ENCODE results near the gene DET1.
A peak's percentile ranks its signal among the peaks of the same experiment; 100 is the strongest.
"Not testable (repeated sequence)": the region's sequence is repeated elsewhere in the genome, so short reads cannot be mapped to it uniquely, and the experiment has no call there.

DET1 gene

DNA sequence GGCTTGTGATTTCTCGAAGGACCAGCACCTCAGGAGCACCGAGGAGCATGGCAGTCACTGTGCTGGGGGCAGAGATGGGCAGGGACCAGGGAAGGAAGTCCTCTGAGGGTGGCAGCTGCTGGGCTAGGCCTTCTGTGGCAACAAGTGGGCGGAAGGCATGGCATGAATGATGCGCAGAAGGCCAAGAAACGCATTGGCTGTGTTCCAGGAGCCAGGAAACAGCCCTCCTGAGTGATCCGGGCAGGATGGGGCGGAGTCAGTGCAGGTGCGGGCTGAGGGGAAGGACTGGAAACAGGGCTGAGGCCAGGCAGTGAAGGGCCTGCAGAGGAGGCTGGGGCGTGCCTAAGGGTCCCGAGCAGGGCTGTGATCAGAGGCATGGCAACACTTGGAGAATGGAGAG lies 55.3 kb downstream of the DET1 start:
- DNase-seq, result no peak

DNA sequence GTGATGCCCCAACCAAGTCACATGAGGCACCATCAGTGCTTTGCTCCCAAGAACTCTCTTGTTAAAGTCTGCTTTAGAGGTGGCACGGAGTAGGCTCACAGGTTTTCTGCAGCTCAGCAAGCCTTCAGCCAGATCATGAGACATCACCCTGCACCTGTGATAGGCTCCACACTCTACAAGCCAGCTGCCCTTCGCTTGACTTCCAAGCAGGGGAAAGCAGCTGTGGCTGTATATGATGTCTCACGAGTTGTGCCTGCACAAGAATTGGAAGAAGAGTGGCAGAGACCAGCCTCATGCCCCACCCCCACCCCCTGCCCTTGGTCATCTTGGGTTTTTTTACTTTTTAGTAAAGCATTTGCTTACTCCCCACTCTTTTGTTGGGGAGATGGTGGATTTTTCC lies 56.4 kb downstream of the DET1 start:
- no peak for DNase-seq

DNA sequence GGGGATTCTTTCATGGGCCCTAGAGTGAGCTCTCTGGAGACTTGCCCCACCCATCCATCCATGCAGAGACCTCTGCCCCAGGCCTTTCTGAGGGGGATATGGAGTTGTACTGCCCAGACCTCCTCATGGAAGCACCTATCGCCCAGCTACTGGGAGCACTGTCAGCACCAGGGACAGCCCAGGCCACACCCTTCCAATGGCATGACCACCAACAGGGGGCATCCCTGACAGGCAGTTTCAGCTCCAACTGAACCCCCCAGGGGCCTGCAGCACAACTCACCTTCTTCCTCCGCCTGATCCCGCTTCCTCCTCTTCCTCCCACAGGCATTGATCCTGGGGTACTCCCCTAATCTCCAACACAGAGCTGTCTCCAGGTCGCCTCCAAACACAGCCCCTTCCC lies 57.2 kb downstream of the DET1 start:
- DNase-seq, result no peak

DNA sequence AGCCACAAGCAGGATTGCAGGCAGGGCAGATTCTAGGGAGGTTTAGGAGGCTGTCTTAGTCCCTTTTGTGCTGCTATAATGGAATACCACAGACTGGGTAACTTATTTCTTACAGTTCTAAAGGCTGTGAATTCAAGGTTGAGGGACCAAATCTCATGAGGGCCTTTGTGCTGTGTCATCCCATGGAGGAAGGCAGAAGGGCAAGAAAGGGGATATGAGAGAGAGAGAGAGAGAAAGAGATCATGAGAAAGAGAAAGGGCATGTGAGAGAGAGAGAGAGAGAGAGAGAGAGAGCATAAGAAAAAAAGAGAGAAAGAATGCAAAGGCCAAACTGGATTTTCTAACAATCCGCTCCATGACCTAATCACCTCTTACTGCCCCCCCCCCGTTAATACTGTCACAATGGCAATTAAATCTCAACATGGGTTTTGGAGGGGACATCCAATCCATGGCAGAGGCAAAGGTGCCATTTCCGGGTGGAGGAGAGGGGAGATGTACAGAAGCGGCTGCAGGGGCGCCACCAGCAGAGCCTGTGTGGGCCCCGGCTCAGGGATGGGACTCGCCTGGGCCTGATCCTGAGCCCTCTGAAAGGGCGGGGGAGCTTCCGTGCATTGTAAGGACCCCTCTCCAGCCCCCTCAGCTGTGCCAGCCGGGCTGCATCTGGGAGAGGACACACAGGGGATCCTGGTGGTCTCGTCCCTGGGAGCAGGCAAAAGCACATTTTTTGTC lies 58.5 kb downstream of the DET1 start:
- DNase-seq, result no peak

DNA sequence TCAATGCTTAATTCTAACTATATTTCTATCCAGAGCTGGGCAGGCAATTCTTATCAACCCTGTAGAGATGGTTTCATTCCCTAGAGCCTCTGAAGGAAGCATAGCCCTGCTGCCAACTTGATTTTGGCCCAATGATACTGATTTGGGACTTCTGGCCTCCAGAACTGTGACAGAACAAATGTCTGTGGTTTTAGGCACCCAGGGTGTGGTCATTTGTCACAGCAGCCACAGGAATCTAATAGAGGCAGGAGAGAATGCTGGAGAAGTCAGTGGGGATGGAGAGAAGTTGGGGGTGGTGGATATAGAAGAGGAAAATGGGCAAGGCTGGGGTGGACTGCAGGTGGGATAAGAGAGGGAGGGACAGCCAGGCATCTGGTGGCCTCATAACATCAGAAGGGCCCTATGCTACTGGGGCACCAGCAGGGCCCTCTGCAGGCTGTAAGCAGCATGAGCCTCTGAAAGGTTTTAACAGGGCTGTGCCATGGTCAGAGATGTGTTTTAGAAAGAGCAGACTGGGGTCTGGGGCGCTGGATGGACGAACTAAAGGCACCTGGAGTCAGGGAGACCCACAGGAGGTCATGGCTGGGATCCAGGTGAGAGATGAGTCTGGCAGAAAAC lies 59.2 kb downstream of the DET1 start:
- DNase-seq, result no peak

DNA sequence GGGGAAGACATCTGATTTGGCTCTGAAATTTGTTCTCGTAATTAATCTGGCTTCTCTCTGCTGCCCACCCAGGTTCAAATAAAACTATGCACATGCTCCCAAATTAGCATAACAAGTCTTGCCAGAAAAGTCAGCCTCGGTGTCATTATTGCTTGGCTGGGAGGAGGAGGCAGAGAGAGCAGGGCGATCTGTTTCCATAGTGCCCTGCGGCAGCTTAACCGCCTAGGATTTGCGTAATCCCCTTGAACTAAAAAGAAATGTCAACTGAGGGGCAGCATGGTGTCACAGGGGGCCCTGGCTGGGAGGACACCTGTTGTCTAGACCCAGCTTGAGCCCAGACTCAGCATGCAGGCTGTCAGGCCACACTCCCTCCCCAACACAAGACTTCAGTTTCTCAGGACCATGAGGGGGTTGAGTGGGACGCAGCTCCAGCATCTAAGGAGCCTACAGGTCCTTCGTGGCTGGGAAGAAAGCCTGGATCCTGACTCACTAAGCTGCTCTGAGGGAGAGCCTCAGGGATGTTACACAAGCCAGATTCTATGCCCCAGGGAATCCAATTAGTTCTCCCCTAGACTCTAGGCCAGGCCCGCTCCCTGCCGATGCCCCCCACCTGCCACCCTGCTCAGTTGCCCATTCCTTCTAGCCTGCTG lies 61.7 kb downstream of the DET1 start:
- no peak for DNase-seq

DNA sequence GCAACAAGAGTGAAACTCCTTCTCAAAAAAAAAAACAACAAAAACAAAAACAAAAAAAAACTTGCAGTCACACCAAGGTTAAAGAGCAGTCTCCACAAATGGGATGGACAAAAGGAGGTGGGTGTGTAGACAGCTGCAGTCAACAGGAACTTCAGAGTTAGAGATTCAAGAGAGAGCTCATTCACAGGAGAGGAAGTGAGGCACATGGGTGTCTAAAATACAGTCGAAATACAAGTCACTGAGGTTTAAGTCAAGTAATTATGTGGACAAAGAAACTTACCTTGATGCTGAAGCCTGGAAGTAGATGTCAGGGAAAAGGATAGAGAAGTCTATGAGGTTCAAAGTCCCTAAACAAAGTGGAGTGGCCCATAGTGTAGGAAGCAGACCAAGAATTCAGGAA lies 64.2 kb downstream of the DET1 start:
- DNase-seq, result no peak

DNA sequence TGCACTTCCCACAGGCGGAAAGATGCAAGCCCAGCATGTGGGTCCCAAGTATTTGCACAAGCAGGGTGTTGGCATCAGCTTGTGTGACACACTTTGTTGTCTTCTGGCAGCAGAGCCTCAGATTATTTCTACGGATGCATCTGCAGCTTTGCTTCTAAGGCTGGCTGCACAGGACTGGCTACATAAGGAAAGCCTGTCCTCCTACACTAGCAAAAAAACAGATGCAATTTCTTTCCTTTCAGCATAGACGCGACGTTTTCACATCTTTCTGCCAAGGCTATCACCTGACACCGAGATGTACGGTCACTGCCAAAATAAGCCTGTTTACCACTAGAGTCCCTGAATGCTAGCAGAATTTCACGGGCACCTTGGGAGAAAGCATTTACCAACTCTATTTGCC lies 65.5 kb downstream of the DET1 start:
- no peak for DNase-seq

DNA sequence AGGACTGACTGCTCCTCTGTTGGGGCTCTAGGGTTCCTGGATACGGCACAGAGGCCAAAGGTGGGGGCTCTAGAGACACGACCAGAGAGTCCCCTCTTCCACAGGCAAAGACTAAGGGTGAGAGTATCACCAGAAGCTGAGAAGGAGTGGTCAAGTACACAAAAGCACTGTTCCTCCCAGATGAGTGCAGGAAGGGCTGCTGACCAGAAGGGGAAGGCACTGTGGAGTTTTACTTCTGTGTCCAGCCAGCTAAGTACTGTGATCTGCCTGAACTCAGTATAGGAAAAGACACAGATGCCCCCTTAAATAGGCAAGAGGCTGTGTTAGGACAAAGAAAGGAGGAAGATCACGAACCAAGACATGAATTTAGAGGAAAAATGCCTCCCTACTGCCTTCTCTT lies 67.3 kb downstream of the DET1 start:
- DNase-seq, result no peak

DNA sequence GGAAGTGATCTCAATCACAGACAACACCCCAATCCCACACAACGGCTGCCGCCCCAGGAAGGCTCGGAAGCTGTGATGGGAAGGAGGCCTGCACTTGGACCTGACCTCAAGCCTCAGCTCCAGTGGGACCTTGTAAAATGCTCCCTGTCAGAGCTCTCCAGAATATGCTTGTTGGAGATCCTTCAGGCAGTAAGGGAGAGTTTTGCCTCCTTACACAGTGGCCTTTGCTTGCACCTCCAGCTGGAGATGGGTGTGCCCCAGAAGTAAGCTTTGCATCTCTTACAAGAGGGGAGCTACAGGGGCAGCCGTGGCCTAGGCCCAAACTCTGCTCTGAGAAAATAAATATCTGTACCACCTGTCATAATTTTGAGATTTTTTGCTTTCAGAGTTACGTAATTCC lies 68.6 kb downstream of the DET1 start:
- no peak for DNase-seq

DNA sequence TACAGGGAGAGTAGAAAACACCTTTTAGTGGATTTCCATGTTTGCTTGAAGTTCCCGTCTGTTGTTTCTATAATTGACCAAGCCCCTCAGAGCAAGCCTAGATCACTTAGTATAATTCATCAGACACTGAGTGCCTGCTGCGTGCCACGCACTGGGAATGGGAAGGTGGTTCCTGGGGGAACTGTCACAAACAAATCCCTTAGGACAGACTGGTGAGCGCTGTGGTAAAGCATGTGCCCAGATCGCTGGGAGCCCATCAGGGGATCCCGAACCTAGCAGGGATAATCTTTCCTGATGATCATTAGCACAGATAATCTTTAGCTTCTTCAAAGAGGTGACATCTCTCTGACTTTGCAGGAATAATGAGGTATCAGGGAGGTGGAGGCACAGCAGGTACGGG lies 69.4 kb downstream of the DET1 start:
- DNase-seq, result no peak

DNA sequence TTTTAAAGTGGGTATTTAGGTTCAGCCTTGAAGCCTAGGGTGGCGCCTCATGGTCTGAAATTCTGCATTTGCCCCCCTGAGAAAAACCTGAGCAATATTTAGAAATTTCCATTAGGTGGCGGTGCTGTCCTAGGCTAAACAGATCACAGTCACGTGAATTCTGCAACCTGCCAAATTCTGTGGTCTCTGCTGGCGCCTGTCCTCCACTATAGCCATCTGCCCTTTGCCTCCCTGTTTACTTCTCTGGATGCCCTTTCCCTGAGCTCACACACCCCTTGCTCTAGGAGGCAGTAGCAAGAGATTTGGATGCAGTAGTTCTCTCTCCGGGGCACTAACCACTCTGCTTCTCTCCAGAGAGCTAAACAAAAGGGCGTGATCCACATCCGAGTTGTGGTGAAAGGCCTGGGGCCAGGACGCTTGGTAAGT lies 69.8 kb downstream of the DET1 start:
- DNase-seq, result peak; percentile 16

DNA sequence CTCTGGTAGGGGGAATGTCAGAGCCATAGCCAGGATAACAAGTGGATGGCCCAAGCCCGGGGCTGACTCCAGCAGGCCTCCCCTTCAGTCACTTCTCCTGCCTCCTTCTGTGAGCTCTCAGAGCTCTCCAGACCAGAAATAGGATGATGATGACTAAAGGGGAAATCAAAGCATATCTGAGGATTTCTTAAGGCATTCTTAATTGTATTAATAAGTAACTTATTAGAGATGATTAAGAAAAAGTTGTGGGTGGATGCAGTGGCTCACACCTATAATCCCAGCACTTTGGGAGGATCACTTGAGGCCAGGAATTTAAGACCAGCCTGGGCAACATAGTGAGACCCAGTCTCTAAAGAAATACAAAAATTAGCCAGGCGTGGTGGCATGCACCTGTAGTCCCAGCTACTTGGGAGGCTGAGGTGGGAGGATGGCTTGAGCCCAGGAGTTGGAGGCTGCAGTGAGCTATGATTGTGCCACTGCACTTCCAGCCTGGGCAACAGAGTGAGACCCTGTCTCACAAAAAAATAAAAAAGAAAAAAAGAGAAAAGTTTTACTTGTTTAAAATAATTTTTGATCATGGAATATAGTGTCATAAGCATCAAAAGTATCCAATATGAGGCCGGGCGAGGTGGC lies 72.7 kb downstream of the DET1 start:
- DNase-seq, result not testable (repeated sequence)

DNA sequence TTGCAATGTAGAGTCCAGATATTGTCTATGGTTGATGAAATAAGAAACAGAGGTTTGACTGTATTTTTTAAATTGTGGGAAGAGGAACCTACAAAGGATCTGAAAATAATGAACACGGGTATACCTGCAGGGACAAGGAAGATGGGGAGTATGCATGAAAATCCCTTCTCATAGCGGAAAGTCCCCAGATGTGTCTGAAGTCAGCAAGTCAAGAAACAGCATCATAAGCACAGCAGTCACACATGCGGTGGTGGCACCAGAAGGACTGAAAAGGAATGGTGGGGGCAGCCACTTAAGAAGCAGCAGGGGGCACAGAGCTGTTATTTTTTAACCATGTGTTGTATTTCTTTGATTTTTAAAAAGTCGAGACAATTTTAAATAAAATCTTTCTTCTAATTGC lies 74.3 kb downstream of the DET1 start:
- DNase-seq, result peak; percentile 25

DNA sequence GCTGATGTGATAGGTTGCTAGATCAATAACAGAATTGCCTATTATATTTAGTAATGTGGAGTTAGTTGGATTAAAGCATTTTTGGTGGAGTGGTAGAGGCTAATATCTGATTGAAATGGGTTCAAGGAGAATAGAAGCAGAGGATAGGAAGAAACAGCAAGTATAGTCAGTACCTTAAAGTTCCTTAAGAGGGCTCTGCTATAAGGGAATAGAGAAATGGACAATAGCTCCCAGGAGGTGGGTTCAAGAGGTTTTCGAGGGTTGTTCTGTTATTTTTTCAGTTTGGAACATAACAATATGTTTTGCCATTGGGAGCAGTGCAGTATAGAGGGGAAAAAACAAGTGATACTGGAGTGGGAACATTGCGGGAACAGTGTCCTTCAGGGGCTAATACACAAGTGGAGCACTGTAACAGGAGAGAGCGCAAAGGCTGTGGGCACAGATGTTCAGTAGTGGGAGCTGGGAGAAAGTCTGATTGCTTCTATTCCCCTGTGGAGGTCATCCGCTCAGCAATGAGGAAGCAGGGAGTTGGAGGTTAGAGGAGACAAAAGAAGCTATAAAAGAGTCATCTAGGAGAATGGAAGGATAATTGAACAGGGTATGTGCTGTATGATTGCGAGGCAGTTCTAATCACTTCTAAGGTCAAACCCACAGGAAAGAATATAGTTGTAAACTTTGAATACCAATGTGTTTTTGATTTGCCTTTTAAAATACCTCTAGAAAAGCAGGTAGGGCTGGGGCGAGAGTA lies 75.7 kb downstream of the DET1 start:
- DNase-seq, result no peak

DNA sequence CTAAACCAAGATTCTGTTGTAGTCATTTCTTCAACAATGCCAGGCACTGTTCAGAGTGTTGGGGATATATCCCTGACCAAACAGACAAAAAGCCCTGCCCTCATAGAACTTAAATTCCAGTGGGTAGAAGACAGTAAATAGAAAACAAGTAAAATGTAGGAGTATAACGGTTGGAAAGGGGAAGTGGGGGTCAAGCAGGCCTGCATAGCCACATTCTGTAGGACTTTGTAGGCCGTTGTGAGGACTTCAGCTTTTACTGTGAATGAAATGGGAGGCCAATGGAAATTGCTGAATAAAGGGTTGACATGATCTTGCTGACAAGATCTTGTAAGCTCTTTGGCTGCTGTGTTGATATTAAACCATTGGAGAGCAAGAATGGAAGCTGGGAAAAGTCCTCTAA lies 77.2 kb downstream of the DET1 start:
- DNase-seq, result no peak

DNA sequence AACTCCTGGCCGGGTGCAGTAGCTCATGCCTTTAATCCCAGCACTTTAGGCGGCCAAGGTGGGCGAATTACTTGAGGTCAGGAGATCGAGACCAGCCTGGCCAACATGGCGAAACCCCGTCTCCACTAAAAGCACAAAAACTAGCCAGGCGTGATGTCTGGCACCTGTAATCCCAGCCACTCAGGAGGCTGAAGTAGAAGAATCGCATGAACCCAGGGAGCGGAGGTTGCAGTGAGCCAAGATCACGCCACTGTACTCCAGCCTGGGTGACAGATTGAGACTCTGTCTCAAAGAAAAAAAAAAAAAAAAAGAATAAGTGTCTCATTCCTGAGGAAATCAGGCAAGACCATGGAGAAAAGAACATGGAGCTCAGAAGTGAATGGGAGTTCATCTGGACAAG lies 77.8 kb downstream of the DET1 start:
- DNase-seq, result not testable (repeated sequence)

DNA sequence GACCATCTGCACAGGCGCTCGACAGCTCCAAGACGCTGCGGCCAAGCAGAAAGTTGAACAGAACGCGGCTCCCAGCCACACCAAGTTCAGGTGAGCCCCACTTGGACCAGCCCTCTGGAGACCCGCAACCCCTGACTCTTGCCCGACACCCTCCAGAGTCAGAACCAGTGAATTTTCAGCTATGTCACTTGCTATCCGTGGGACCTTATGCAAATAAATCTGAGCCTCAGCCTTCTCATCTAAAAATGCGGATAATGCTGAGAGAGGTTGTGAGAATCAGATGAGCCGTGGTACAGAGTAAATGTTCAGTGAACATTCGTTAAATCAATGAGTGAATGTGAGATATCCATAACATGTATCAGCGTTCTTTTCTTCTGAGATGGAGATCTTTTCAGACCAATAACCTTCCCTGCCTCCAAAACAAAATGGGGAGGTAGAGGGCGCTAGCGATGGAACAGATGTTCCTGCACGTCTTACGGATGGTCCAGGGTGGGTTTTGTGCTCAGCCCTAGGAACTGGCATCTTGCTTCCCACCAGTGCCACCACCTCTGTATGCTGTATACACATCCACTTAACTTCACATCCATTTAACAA lies 78.4 kb downstream of the DET1 start:
- no peak for DNase-seq

DNA sequence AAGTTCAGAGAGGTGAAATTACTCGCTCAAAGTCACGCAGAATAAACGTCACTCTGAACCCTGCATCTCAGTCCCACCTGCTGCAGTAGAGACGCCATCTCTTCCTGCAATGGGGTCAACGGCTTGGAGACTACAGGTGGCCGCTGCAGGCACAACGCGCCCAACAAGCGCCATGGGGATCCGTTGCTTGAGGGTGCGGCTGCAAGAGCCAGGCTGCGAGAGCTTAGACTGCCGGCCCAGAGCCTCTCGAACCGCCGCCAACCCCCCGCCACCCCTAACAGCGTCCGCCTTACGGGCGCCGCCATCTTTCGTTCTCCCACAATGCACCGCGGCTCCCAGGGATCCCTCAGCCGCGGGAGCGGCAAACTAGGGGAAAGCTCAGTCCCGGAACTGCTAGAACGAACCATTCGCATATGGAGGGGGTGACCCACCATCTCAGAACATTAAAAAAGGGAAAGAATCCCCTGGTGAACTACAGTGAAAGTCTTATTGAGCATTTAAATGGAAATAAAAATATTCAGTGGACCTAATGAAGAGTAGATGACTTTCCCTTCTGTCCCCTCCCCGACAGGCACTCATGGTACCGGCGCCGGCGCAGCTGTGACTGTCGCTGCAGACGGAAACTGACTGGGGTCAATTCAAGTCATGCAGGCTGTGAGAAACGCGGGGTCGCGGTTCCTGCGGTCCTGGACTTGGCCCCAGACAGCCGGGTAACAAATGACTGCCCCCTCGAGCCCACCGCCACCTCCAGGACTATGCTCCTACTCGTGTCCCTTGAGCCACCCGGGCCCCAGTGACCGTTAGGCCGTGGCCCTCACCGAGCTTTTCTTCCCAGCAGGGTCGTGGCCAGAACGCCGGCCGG lies 79.2 kb downstream of the DET1 start, which contains the start of the genes MRPL46 and MRPS11:
MRPL46 (minus strand) TSS at position 316 of the 862 bp plus-strand sequence; CDS start at position 305, 11 bp downstream.
MRPS11 (plus strand) TSS at position 636 of the 862 bp plus-strand sequence; CDS start at position 646, 10 bp downstream.
- peak; percentile 89 for DNase-seq

DNA sequence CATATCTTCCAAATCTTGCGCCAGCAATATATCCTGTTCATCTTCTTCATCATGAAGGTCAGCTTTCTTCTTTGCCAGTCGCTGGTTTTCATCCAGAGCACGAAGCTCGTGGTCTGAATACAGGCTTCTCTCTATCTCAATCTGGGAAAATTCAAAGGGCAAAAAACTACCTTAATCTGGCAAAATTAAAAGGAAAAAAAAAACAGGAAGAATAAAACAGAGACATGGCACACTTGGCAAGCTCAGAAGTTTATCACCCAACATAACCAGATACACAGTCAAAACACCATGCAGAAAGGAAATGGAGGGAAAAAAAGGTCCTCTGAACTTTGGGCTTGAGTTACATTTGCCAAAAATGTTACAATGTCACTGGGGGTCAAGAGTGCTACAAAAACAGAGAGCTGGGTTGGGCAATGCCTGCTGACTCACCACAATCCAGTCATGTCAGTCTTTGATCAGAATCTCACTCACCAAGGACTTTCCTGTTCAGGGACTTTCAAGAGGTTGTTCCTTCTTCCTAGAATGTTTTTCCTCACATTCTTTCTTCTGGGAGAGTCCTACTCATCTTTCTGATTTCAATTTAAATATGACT lies 80.8 kb downstream of the DET1 start:
- peak; percentile 52 for DNase-seq

All from activated CD4-positive, alpha-beta T cell treated with anti-CD3 and anti-CD28 coated beads, Interleukin-2, amount 50 U/mL, for 16 hours (primary cell).